ENCODE data around the gene GSTCD.
"Not testable (repeated sequence)": the region's sequence is repeated elsewhere in the genome, so short reads cannot be mapped to it uniquely, and the experiment has no call there.

Gene GSTCD

GRCh38 chr4:105765690-105766407, 57.3 kb downstream of the GSTCD start:
- CTCF ChIA-PET, result interaction anchor here (1.0 kb wide), 1 partner anchor 23 kb away, joined by 3 read pairs; no protein-coding TSS in a partner anchor
- DNase-seq (ENCODE audit: extremely low spot score), result no peak

GRCh38 chr4:105767579-105767978, 59.0 kb downstream of the GSTCD start:
- no peak for TF ChIP-seq CTCF (IDR thresholded peaks at IDR 0.05; ENCODE audit: control extremely low read depth, extremely low read depth, low read depth, missing control alignments)
- POLR2A ChIA-PET, result no interaction called here
- CTCF ChIA-PET, result interaction anchor here (1.1 kb wide), 1 partner anchor 15 kb away, joined by 3 read pairs; no protein-coding TSS in a partner anchor
- DNase-seq (ENCODE audit: extremely low spot score), result no peak

More at GRCh38 chr4:105765690-105766407, 57.3 kb downstream of the GSTCD start:
- POLR2A ChIA-PET, result no interaction called here
- TF ChIP-seq CTCF (IDR thresholded peaks at IDR 0.05; ENCODE audit: control extremely low read depth, extremely low read depth, low read depth, missing control alignments), result no peak

DNA sequence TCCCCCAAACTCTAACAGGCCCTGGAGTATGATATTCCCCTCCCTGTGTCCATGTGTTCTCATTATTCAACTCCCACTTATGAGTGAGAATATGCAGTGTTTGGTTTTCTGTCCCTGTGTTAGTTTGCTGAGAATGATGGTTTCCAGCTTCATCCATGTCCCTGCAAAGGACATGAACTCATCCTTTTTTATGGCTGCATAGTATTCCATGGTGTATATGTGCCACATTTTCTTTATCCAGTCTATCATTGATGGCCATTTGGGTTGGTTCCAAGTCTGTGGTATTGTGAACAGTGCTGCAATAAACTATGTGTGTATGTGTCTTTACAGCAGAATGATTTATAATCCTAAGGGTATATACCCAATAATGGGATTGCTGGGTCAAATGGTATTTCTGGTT, 61.9 kb downstream of the GSTCD start:
- DNase-seq (ENCODE audit: extremely low spot score); CTCF ChIA-PET; POLR2A ChIA-PET: not testable (repeated sequence)

GRCh38 chr4:105772065-105772464, 63.5 kb downstream of the GSTCD start:
- DNase-seq (ENCODE audit: extremely low spot score); POLR2A ChIA-PET; CTCF ChIA-PET: not testable (repeated sequence)

GRCh38 chr4:105775760-105776415, 67.3 kb downstream of the GSTCD start:
- POLR2A ChIA-PET; DNase-seq (ENCODE audit: extremely low spot score): not testable (repeated sequence)
- CTCF ChIA-PET, result interaction anchor here (1.4 to 1.9 kb wide), 2 partner anchors 16 to 24 kb away, joined by 3 to 7 read pairs; no protein-coding TSS in a partner anchor

DNA sequence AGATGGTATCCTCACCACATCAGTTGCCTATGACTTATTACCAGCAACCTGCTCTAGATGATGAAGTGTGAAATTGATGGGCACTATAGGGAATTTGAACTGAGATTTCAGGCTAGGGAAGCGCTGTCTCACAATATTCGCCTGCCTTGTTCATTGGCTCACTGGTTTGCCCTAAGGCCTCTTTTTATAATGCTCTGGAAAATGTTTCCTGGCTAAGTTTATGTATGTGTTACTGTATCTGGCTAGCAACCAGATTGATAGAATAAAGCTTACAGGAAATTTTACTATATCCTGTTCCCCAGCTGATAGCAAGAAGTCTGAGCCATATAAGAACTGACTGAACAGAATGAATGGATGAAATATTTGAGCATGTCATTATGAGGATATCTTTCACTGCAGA, 71.6 kb downstream of the GSTCD start:
- CTCF ChIA-PET, result interaction anchor here (1.2 kb wide), 1 partner anchor 11 kb away, joined by 3 read pairs; no protein-coding TSS in a partner anchor
- no peak for TF ChIP-seq CTCF (IDR thresholded peaks at IDR 0.05; ENCODE audit: control extremely low read depth, extremely low read depth, low read depth, missing control alignments)
- no peak for DNase-seq (ENCODE audit: extremely low spot score)
- POLR2A ChIA-PET, result no interaction called here

GRCh38 chr4:105784761-105785160, 76.2 kb downstream of the GSTCD start:
- TF ChIP-seq CTCF (IDR thresholded peaks at IDR 0.05; ENCODE audit: control extremely low read depth, extremely low read depth, low read depth, missing control alignments), result no peak
- CTCF ChIA-PET, result no interaction called here
- DNase-seq (ENCODE audit: extremely low spot score), result no peak
- POLR2A ChIA-PET, result no interaction called here

DNA sequence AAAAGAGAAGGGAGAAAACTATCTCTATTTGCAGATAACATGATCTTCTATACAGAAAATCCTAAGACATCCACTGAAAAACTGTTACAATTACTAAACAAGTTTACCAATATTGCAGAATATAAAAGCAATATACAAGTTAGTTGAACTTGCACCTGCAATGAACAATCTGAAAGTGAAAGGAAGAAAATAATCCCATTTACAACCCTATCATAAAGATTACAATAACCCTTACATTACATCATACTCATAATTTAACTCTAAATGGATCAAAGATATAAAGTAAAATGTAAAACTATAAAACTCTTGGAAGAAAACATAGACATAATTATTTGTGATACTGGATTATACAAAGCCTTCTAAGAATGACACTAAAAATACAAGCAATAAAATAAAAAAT, 77.2 kb downstream of the GSTCD start:
- no peak for DNase-seq (ENCODE audit: extremely low spot score)
- ChIA-PET CTCF (no interaction called here), POLR2A (no interaction called here)

More for the DNA sequence above, 77.2 kb downstream of the GSTCD start:
- no peak for TF ChIP-seq CTCF (IDR thresholded peaks at IDR 0.05; ENCODE audit: control extremely low read depth, extremely low read depth, low read depth, missing control alignments)
